HG02870 (cell line): ENCODE data around the gene PLCB1.
"Not testable (repeated sequence)": the region's sequence is repeated elsewhere in the genome, so short reads cannot be mapped to it uniquely, and the experiment has no call there.

Source experiments
- ATAC-seq: cut with Tn5 transposase; IDR thresholded peaks from one replicate; pipeline ENCODE4 v1.9.1; 2021; ENCODE audit warnings: mild to moderate bottlenecking, moderate library complexity; ENCODE audit not compliant: unreplicated experiment

PLCB1 gene

GRCh38 chr20:8798505-8798904 lies 666.4 kb downstream of the PLCB1 start:
- no peak for ATAC-seq

- no peak for ATAC-seq
These were observed 668.0 kb downstream of the PLCB1 start for GRCh38 chr20:8800089-8800488.

DNA sequence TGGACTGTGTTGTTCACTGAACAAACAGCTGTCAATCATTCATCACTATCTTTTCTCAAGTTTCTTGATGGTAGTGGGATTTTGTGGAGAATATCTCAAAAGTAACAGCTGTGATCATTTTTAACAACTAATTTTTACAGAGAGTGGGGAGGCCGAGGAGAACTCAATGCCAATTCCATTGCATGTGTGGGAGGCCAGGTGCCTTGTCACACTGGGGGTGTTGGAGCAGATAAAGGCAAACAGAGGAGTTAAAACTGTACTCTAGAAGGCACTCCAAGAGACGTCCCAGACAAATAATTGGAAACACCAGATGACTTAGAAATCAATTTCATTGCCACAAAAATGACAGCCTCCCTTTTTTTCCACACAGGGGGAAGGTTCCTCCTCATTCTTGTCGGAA lies 669.6 kb downstream of the PLCB1 start:
- no peak for ATAC-seq

- ATAC-seq: no peak
These were observed 671.0 kb downstream of the PLCB1 start for GRCh38 chr20:8803065-8803464.

GRCh38 chr20:8803941-8804340 lies 671.9 kb downstream of the PLCB1 start:
- ATAC-seq: no peak

DNA sequence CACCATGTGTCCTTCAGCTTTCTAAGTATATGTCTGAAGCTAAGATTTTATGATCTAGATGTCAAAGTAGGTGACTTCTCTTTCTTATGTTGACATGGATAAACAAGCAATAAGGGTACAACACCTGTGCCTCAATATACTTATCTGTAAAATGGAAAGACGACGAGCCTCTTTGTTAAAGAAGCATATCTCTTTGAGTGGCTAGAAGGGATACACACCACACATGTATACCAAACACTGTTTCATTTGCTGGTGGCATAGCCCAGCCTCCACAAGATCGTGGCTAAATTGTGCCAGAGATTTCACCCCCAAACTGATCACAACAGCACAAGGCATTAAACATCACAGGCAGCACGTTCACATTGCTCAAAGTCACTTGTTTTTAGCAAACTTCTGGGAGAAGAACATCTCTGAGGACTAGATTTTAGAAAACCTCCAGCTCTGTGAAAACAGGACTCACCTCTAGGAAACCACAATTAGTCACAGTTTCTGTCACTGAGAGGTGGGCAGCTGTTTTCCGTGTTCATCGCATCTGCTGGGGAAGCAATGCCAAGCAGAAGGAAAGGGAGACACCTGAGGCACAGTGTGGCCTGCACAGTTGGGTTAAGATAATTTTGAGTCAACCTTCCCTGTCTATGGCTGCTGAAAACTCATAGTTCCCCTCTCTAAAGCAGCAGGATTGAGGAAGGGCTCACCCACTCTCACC lies 673.8 kb downstream of the PLCB1 start:
- no peak for ATAC-seq

DNA sequence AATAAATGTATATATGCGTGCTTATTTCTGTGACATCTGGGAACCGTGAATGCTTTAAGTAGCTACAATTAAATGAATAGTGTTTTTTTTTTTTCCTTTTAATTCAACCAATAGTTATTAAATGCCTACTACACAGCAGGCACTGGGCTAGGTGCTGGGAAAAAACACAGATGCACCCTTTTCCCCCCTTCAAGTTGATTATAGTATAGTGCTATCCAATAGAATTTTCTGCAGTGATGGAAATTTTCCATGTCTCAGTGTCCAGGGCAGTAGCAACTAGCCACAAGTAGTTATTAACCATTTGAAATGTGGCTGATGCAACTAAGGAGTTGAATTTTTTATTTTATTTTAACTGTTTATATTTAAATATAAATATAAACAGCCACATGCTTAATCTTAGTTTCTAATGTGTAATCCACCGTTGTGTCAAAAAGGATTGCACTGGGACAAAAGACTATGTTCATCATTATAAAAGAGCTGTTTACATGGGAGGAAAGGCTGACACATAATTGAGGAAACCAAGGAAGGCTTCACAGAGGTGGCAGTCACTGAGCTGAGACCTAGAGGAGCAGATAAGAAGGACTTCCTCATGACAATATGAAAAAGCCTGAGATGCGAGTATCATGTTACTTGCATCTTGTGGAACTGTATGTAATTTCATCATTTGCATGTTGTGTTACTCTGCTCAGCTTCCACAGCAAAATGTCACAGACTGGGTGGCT lies 675.6 kb downstream of the PLCB1 start:
- no peak for ATAC-seq

DNA sequence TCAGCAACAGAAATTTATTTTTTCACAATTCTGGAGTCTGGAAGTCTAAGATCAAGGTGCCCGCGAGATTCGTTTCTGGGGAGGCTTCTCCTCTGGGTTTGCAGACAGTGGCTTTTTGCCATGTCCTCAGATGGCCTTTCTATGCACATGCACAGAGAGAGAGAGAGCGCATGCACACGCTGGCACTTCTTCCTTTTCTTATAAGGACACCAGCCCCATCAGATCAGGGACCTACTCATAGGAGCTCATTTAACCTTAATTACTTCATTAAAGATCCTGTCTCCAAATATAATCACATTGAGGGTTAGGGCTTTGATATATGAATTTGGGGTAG lies 676.1 kb downstream of the PLCB1 start:
- ATAC-seq: no peak

DNA sequence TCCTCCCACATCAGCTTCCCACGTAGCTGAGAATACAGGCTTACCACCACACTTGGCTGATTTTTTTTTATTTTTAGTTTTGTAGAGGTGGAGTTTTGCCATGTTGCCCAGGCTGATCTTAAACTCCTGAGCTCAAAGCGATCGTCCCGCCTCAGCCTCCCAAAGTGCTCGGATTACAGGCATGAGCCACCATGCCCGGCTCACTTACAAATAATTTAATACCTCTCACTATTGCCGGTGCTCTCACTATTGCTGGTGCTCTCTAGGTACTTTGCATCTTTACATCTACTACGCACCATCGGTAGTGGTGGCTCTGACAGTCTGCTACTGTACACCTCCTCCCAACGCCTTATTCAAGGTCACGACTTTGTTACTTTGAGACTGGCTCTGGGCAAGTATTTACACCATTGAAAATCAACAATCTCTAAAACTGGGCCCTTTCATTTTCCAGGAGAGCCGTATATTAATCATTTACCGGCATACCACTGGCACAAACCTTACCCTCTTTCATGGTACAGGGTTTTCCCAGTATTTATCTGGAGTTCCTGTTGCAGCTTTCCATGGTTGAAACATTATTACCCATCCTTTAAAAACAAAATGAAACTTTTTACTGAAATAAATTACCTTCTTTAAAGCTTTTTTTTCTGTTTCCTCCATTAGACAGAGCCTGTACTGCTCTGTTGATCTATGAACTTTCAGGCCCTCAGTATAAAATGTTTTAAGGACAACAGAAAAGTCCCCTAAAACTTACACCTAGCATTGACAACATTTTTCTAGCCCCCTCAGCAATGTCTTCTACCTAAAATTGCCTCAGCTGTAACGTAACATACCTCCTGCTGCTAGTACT lies 677.3 kb downstream of the PLCB1 start:
- no peak for ATAC-seq

GRCh38 chr20:8811801-8812594 lies 679.9 kb downstream of the PLCB1 start:
- ATAC-seq: no peak

- ATAC-seq: no peak
These were observed 680.8 kb downstream of the PLCB1 start for GRCh38 chr20:8812817-8813216.

- ATAC-seq: no peak
These were observed 683.1 kb downstream of the PLCB1 start for GRCh38 chr20:8815208-8815607.

- ATAC-seq: no peak
These were observed 697.2 kb downstream of the PLCB1 start for GRCh38 chr20:8829256-8829655.

DNA sequence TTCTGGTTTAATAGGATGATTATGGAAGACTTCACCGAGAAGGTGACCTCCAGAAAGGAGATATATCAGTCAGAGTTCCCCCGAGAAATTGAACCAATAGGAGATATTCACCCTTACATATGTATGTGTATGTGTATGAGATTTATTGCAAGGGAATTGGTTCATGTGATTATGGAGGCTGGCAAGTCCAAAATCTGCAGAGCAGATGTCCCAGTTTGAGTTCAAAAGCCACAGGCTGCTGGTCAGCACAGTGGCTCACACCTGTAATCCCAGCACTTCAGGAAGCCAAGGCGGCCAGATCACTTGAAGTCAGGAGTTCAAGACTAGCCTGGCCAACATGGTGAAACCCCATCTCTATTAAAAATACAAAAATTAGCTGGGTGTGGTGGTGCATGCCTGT lies 702.2 kb downstream of the PLCB1 start:
- not testable (repeated sequence) for ATAC-seq

DNA sequence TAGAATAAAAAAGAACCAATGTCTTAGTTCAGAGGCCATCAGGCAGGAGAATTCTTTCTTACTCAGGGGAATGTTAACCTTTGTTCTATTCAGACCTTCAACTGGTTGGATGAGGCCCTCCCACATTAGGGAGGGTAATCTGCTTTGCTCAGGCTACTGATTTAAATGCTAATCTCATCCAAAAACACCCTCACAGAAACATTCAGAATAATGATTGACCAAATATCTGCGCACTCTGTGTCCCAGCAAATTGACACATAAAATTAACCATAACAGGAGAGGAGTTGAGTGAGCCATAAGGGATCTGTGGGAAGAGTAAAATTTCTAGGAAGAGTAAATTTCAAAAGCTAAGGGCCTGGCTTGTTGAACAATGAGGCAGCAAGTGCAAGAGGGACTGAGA lies 702.8 kb downstream of the PLCB1 start:
- no peak for ATAC-seq

DNA sequence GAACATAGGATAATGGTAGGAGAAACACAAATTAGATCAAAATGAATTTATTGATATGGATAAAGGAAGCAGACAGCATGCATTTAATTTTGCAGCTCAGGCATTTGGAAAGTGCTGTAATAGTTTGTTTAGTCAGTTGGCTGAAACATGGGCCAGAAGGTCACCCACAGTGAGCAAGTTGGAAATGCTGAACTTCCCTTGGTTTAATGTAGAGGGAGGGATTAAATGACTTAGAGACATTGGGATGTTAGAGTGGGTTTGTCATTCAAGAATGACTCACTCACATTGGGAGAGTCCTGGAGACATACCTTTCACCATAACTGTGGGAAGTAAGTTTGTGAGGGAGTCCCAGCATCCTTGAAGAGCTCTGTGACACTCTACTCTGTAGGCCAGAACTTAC lies 705.3 kb downstream of the PLCB1 start:
- no peak for ATAC-seq

DNA sequence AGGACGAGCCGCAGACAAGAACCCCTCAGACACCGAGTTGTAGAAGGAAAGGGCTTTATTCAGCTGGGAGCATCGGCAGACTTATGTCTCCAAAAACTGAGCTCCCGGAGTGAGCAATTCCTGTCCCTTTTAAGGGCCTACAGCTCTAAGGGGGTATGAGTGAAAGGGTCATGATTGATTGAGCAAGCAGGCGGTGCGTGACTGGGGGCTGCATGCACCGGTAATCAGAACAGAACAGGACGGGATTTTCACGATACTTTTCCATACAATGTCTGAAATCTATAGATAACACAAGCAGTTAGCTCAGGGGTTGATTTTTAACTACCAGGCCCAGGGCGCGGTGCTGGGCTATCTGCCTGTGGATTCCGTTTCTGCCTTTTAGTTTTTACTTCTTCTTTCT lies 710.5 kb downstream of the PLCB1 start:
- no peak for ATAC-seq

DNA sequence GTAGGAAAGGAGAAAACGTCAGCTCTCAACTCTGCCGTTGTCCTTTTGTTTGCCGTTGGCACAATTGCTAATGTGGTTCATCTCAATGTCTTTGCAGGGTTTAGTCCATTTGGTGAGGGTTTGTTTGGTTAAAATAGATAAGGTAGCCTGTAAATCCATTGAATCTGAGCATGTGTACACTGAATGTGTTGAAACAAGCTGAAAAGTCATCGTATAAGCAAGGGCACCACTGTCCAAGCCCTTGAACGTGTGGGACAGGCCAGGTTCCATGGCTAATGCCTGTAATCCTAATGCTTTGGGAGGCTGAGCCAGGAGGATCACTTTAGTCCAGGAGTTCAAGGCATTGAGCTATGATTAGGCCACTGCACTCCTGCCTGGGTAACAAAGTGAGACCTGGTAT lies 712.1 kb downstream of the PLCB1 start:
- no peak for ATAC-seq

DNA sequence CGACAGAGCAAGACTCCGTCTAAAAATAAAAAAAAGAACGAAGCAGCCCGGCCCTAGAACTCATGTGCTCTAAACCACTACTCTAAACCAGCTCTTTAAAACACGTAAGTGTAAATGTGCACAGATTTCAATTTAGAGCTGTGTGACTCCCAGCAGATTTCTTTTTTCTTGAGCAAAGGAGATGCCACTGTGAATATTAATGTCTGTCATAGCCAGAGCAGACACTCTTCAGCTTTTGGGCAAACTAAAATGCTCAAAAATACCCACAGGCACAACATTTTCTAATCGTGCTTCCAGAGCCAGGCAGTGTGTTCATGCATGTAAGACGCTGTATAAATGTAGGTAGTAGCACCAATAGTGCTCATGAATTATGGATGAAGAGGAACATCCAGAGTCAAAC lies 717.9 kb downstream of the PLCB1 start:
- no peak for ATAC-seq

DNA sequence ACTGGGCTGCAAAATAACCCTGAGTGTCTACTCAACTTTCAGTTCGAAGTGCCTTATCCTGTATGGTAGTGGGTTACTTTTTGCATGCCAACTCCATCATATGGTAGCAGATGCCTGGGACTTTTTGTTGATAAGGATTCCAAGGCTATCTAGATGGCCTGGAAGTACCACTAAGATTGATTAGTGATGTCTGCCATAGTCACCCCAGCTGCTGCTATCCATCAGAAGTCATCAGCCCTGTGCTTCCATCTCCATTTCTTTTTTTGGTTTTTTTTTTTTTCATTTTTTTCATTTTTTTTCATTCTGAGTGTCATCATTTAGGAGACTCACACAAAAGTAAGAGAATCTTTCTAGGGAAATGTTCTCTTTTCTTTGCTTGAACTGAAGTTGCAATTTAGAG lies 719.4 kb downstream of the PLCB1 start:
- ATAC-seq: no peak

- not testable (repeated sequence) for ATAC-seq
These were observed 719.9 kb downstream of the PLCB1 start for GRCh38 chr20:8851919-8852318.
